Measurements from ENCODE around the gene STYK1.
"Not testable (repeated sequence)": the region's sequence is repeated elsewhere in the genome, so short reads cannot be mapped to it uniquely, and the experiment has no call there.

Gene STYK1

GRCh38 chr12:10620078-10620779 is 53.6 kb downstream of the STYK1 start:
- no peak for DNase-seq (ENCODE audit: low read depth)

- DNase-seq (ENCODE audit: low read depth): no peak
Measured at GRCh38 chr12:10618338-10618987, 55.4 kb downstream of the STYK1 start.

DNA sequence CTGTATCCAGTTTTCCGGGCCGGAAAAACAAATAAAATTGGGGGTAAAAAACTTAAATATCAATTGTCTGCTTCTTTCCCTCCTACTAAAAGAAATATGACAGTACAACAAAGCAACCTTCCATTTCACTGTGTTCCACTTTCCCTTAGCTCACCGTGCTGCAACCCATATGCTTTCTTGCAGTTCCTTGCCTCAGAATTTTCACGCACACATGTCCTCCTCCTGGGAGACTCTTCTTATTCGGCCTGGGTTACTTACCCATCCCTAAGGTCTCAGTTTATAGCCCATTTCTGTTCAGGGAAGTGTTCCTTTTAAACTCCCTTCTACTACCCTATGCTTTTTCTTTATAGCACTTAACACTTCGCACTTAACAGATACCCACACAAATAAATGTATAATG is 56.0 kb downstream of the STYK1 start:
- DNase-seq (ENCODE audit: low read depth): no peak

- no peak for DNase-seq (ENCODE audit: low read depth)
Measured at GRCh38 chr12:10615532-10615931, 58.3 kb downstream of the STYK1 start.

GRCh38 chr12:10614056-10614370 is 59.8 kb downstream of the STYK1 start:
- DNase-seq (ENCODE audit: low read depth): no peak

GRCh38 chr12:10613349-10614055 is 60.4 kb downstream of the STYK1 start, which contains the start of gene MAGOHB:
MAGOHB (minus strand) TSS chr12:10613609; CDS start chr12:10613532, 77 bp downstream.
- DNase-seq (ENCODE audit: low read depth): peak; percentile 98

DNA sequence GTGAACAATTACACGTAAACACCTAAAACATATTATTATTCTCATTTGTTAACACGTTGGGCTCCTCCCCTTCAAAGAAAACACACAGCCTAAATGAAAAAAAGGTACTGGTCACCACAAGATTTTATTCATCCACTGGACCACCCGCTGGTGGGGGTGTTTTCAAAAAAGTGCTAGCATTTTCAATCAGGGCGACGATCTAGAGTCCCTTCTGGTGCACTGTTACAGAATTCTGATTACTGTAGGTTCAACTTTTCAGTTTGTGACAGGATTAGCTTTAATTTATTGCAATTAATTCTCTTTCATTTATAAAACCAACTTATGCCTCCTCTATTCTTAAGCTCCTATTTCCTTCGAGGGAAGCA is 60.9 kb downstream of the STYK1 start:
- no peak for DNase-seq (ENCODE audit: low read depth)

DNA sequence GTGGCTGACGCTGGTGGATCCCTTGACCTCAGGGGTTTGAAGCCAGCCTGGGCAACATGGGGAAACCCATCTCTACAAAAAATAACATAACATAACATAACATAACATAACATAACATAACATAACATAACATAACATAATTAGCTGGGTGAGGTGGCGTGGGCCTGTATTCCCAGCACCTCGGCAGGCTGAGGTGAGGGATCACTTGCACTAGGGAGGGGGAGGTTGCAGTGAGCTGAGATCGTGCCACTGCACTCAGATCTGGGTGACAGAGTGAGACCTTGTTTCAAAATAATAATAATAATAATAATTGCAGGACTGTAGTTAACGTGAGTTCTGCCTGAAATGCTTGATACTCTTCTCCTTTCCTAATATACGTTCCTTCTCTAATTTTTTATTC is 61.7 kb downstream of the STYK1 start:
- DNase-seq (ENCODE audit: low read depth): no peak

GRCh38 chr12:10611258-10611657 is 62.6 kb downstream of the STYK1 start:
- not testable (repeated sequence) for DNase-seq (ENCODE audit: low read depth)

GRCh38 chr12:10610188-10610587 is 63.7 kb downstream of the STYK1 start:
- no peak for DNase-seq (ENCODE audit: low read depth)

DNA sequence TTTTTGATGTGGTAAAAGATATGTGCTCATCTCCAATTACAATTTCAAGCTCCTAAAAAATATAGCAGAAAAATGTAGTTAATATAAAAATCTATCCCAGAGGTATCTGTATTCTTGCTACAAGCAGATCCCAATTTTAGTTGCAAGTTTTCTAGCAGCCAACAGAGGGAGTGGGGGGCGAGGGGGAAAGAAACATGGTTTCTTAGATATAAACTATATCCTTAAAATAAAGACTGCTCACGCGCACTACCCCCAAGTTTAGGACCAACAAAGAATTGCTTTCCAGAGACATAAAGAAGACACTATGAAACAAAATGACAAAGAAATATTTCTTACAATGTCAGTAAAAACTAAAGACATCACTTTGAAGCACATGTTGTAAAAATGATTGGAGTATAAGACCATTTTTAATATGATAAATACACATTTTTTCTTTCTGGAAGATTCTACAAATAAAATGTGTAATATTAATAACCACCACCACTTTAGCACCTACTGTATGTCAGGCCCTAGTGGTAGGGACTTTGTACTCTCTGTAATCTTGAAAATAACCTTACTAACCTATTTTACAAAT is 65.9 kb downstream of the STYK1 start:
- DNase-seq (ENCODE audit: low read depth): no peak

DNA sequence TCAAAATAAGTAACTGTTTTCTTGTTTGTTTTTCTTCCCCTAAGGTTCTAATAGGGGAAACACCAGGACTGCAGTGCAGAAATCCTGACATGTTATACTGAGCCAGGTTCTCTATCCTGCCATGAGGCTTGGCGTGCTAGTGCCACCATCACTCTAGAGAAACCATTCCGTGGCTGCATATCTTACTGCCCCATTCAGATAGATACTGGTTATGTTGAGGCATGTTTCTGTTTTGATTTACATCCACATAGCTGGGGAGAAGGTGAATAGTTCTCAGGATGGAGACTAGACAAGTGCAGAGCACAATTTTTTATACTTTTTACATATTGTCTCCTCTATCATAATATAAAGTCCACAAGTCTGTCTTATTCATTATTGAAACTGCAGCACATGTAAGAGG is 72.0 kb downstream of the STYK1 start:
- DNase-seq (ENCODE audit: low read depth): no peak

DNA sequence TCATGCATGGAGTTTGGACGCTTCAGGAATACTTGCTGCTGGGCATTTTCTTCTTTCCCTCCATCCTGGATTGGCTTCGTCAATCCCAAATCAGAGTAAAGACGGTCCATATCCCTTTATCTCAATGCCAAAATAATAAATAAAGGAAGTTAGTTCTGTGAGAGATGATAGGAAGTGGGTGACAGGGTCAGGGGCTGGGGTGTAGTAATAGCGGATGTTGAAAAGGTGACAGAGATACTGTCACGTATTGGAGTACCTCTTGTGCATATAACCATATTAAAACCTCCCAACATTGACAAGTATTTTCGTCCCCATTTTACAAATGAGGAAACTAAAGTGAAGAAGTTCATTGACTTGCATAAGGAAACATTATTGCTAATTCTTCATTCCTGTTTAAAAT is 72.9 kb downstream of the STYK1 start:
- DNase-seq (ENCODE audit: low read depth): no peak

DNA sequence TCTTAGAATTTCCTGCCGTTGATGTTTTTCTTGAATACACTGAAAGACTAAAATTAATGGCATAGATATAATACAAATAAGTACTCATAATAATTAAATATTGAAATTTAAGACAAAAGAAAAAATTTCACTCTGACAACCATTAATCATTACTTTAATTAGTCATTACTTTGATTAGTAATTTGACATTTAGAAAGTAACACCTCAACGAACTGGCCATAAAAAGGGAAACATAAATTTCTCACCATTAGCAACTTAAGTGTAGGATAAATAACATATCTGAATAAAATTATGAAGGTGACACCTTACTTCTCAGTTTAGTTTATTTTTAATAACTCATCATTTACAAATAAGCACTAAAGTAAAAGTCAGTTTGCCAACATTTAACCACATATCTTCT is 78.0 kb downstream of the STYK1 start:
- DNase-seq (ENCODE audit: low read depth): no peak

GRCh38 chr12:10590966-10591365 is 82.9 kb downstream of the STYK1 start:
- no peak for DNase-seq (ENCODE audit: low read depth)

GRCh38 chr12:10584415-10584814 is 89.4 kb downstream of the STYK1 start:
- DNase-seq (ENCODE audit: low read depth): no peak

DNA sequence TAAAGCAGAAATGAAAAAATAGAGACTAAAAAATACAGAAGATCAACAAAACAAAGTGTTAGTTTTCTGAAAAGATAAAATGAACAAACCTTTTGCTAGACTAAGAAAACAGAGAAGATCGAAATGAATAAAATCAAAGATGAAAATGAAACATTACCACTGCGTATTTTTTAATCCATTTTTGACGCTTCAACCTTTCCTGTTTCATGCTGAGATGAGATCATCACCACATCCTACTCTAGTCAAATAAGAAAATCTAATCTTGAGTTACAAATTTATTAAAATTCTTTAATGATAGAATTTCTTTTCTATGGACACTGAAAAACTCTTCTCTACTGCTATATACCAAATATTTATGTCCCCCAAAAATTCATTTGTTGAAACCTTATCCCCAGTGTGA is 91.1 kb downstream of the STYK1 start:
- no peak for DNase-seq (ENCODE audit: low read depth)

DNA sequence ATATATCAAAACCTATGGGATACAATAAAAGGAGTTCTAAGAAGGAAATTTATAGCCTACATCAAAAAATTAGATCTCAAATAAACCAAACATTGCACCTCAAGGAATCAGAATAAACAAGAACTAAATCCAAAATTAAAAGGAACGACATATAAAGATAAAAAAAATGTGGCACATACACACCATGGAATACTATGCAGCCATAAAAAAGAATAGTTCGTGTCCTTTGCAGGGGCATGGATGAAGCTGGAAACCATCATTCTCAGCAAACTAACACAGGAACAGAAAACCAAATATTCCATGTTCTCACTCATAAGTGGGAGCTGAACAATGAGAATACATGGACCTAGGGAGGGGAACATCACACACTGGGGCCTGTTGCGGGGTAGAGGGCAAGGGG is 91.7 kb downstream of the STYK1 start:
- DNase-seq (ENCODE audit: low read depth): not testable (repeated sequence)

GRCh38 chr12:10574307-10574706 is 99.5 kb downstream of the STYK1 start:
- no peak for DNase-seq (ENCODE audit: low read depth)

DNA sequence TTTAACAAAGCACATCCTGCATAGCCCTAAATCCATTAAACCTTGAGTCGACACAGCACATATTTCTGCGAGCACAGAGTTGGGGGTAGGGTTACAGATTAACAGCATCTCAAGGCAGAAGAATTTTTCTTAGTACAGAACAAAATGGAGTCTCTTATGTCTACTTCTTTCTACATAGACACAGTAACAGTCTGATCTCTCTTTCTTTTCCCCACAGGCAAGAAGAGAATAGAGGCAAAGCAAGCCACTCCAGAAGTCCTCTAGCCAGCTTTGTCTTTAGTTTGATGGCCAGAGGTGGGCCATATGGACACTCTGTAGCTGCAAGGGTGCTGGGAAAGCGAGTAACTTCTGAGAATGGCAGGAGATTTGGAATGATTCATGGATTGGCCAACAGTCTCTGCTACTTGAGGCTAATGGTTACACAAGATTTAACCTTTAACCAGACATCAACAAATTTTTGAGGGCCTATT is 101.8 kb downstream of the STYK1 start:
- DNase-seq (ENCODE audit: low read depth): not testable (repeated sequence)

DNA sequence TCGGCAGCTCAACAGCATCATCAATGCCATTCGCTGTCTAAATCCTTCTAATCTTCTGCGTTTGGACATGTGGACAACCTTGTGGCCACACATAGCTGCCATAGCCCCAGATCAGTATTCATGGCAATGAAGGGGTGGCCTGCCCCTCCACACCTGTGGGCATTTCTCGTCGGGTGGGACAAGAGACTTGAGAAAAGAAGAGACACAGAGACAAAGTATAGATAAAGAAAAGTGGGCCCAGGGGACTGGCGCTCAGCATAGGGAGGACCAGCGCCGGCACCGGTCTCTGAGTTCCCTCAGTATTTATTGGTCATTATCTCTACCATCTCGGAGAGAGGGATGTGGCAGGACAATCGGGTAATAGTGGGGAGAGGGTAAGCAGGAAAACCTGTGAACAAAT is 102.7 kb downstream of the STYK1 start:
- DNase-seq (ENCODE audit: low read depth): no peak
